ENCODE results near the gene COX7A1.
"Not testable (repeated sequence)": the region's sequence is repeated elsewhere in the genome, so short reads cannot be mapped to it uniquely, and the experiment has no call there.

DNA sequence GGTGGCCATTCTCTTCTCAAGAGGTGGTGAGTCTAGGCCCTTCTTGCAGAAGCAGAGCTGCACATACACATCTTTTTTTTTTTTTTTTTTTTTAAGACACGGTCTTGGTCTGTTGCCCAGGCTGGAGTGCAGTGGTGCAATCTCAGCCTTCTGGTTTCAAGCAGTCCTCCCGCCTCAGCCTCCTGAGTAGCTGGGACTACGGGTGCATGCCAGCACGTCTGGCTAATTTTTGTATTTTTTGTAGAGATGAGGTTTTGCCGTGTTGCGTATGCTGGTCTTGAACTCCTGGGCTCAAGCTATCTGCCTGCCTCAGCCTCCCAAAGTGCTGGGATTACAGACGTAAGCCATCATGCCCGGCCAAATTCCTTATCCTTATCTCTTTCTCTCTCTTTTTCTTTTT is 21.6 kb upstream of the COX7A1 start:
- TF ChIP-seq, protein P1, sequence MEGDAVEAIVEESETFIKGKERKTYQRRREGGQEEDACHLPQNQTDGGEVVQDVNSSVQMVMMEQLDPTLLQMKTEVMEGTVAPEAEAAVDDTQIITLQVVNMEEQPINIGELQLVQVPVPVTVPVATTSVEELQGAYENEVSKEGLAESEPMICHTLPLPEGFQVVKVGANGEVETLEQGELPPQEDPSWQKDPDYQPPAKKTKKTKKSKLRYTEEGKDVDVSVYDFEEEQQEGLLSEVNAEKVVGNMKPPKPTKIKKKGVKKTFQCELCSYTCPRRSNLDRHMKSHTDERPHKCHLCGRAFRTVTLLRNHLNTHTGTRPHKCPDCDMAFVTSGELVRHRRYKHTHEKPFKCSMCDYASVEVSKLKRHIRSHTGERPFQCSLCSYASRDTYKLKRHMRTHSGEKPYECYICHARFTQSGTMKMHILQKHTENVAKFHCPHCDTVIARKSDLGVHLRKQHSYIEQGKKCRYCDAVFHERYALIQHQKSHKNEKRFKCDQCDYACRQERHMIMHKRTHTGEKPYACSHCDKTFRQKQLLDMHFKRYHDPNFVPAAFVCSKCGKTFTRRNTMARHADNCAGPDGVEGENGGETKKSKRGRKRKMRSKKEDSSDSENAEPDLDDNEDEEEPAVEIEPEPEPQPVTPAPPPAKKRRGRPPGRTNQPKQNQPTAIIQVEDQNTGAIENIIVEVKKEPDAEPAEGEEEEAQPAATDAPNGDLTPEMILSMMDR (IDR thresholded peaks at IDR 0.05; ENCODE audit: low read depth, low read length), result not testable (repeated sequence)
- TF ChIP-seq EZH2phosphoT487 (IDR thresholded peaks at IDR 0.05; ENCODE audit: low read depth), result not testable (repeated sequence)

Data from OCI-LY3 (cell line).